IMR-90 (cell line): ENCODE measurements around the gene LONRF3. TPM values are rescaled to one million over a fixed set of nuclear protein-coding genes. Genes with fewer than 3 reads are reported as not detected.

Experiments
- ATAC-seq: fragments of 200-7000 bp; cut with Tn5 transposase; 2 replicates; pipeline ENCODE4 v1.9.1; 2020; ENCODE audit warnings: low read depth, mild to moderate bottlenecking, moderate library complexity
- BruUV-seq: library from RNA; stranded (reverse); fragments of 400-500 nt; replicated peaks from 2 replicates; lab custom pipeline; 2021; lab: Mats Ljungman, UMichigan
- CTCF ChIA-PET: fragments of 300-600 bp; formaldehyde crosslinking; extraction: SDS; loops from one replicate; lab custom pipeline; 2021; ENCODE audit warnings: antibody characterized with exemption; lab: Yijun Ruan, JAX
- POLR2A ChIA-PET: fragments of 300-600 bp; sonication (Branson Sonifier 250); formaldehyde crosslinking; loops from one replicate; lab custom pipeline; 2022; ENCODE audit warnings: antibody characterized with exemption; ENCODE audit not compliant: unreplicated experiment; lab: Charles Lee
- DNase-seq: peaks from one replicate; pipeline ENCODE4 v3.0.0; 2013
- H2AFZ ChIP-seq: replicated peaks from 2 replicates; pipeline ENCODE3; 2013; ENCODE audit warnings: low read length, mild to moderate bottlenecking; ENCODE audit not compliant: poor library complexity
- H2AK5ac ChIP-seq: 2 replicates; pipeline ENCODE4 v1.6.1; 2013; ENCODE audit warnings: low read depth, low read length, inconsistent platforms
- H2AK9ac ChIP-seq: replicated peaks from 2 replicates; pipeline ENCODE3; 2013; ENCODE audit warnings: mild to moderate bottlenecking, low read depth, low read length, moderate library complexity; ENCODE audit not compliant: poor library complexity
- H2BK120ac ChIP-seq: 2 replicates; pipeline ENCODE4 v1.6.1; 2013; ENCODE audit warnings: low read depth, low read length, inconsistent platforms
- H2BK15ac ChIP-seq: 3 replicates; pipeline ENCODE4 v1.6.1; 2013; ENCODE audit warnings: low read depth, low read length, inconsistent platforms
- H2BK20ac ChIP-seq: 2 replicates; pipeline ENCODE4 v1.6.1; 2013; ENCODE audit warnings: low read depth, mild to moderate bottlenecking, inconsistent platforms, low read length, moderate library complexity
- H2BK5ac ChIP-seq: 2 replicates; pipeline ENCODE4 v1.6.1; 2013; ENCODE audit warnings: mild to moderate bottlenecking, low read depth, low read length, inconsistent platforms; ENCODE audit not compliant: poor library complexity, severe bottlenecking
- H3K14ac ChIP-seq: replicated peaks from 2 replicates; pipeline ENCODE4 v1.6.1; 2013; ENCODE audit warnings: low read depth, low read length, inconsistent platforms
- H3K18ac ChIP-seq: 2 replicates; pipeline ENCODE4 v1.6.1; 2013; ENCODE audit warnings: low read depth, low read length, control low read depth
- H3K23ac ChIP-seq: 2 replicates; pipeline ENCODE4 v1.6.1; 2013; ENCODE audit warnings: low read depth, low read length, inconsistent platforms
- H3K27ac ChIP-seq: 2 replicates; pipeline ENCODE4 v1.5.1; 2013; ENCODE audit warnings: mild to moderate bottlenecking, control low read depth, low read length; ENCODE audit not compliant: insufficient read depth
- H3K27me3 ChIP-seq: 2 replicates; pipeline ENCODE4 v1.6.1; 2013; ENCODE audit warnings: low read length; ENCODE audit not compliant: control insufficient read depth, insufficient read depth
- H3K36me3 ChIP-seq: 2 replicates; pipeline ENCODE4 v1.6.1; 2013; ENCODE audit warnings: low read length, mixed read lengths; ENCODE audit not compliant: control insufficient read depth, insufficient read depth
- H3K4ac ChIP-seq: 2 replicates; pipeline ENCODE4 v1.6.1; 2013; ENCODE audit warnings: low read depth, low read length, inconsistent platforms
- H3K4me1 ChIP-seq: 2 replicates; pipeline ENCODE4 v1.6.1; 2013; ENCODE audit warnings: low read length, mixed read lengths; ENCODE audit not compliant: control insufficient read depth, insufficient read depth
- H3K4me2 ChIP-seq: 2 replicates; pipeline ENCODE4 v1.6.1; 2013; ENCODE audit warnings: low read depth, mild to moderate bottlenecking, control low read depth, low read length, moderate library complexity
- H3K4me3 ChIP-seq: 2 replicates; pipeline ENCODE4 v1.5.1; 2013; ENCODE audit warnings: low read depth, mild to moderate bottlenecking, control low read depth, low read length, moderate library complexity; ENCODE audit not compliant: insufficient read depth
- H3K56ac ChIP-seq: 2 replicates; pipeline ENCODE4 v1.6.1; 2013; ENCODE audit warnings: low read length, inconsistent platforms; ENCODE audit not compliant: insufficient read depth; ENCODE audit errors: extremely low read depth
- H3K79me1 ChIP-seq, 2 experiments: 2 replicates each; pipeline ENCODE4 v1.6.1; 2013; ENCODE audit warnings: low read length in 2 of 2, inconsistent platforms in 1 of 2, low read depth in 1 of 2
- H3K9ac ChIP-seq: 2 replicates; pipeline ENCODE4 v1.6.1; 2013; ENCODE audit warnings: low read depth, low read length, control low read depth
- H3K9me1 ChIP-seq: 2 replicates; pipeline ENCODE4 v1.6.1; 2013; ENCODE audit warnings: low read length, inconsistent platforms; ENCODE audit not compliant: insufficient read depth
- H3K9me3 ChIP-seq: 2 replicates; pipeline ENCODE4 v1.6.1; 2013; ENCODE audit warnings: low read length; ENCODE audit not compliant: control insufficient read depth, insufficient read depth
- H4K20me1 ChIP-seq: 2 replicates; pipeline ENCODE4 v1.6.1; 2013; ENCODE audit warnings: low read length, inconsistent platforms; ENCODE audit not compliant: insufficient read depth
- H4K5ac ChIP-seq: 2 replicates; pipeline ENCODE4 v1.6.1; 2013; ENCODE audit warnings: mild to moderate bottlenecking, low read depth, low read length, control low read depth
- H4K8ac ChIP-seq, 2 experiments: 2 replicates each; pipeline ENCODE4 v1.6.1; 2013; ENCODE audit warnings: low read depth in 2 of 2, low read length in 2 of 2, control low read depth in 1 of 2, inconsistent platforms in 1 of 2
- H4K91ac ChIP-seq: 2 replicates; pipeline ENCODE4 v1.6.1; 2013; ENCODE audit warnings: low read depth, low read length, inconsistent platforms; ENCODE audit not compliant: insufficient read depth
- CEBPB ChIP-seq: IDR thresholded peaks from 2 replicates; pipeline ENCODE4 v1.6.1; 2012; ENCODE audit warnings: low read depth, low read length, improper control_type of control experiment
- CHD1 ChIP-seq: IDR thresholded peaks from 2 replicates; pipeline ENCODE4 v1.6.1; 2012; ENCODE audit warnings: low read depth, low read length, improper control_type of control experiment
- FOS ChIP-seq: fragments of 150-350 bp; IDR thresholded peaks from 2 replicates; pipeline ENCODE4 v1.6.1; 2016; ENCODE audit warnings: low read depth, low read length
- MAFK ChIP-seq: IDR thresholded peaks from 2 replicates; pipeline ENCODE4 v1.6.1; 2012; ENCODE audit warnings: low read depth, low read length, improper control_type of control experiment
- MAZ ChIP-seq: IDR thresholded peaks from 2 replicates; pipeline ENCODE4 v1.6.1; 2012; ENCODE audit warnings: low read depth, mild to moderate bottlenecking, low read length, improper control_type of control experiment, moderate library complexity, borderline replicate concordance
- MXI1 ChIP-seq: IDR thresholded peaks from 2 replicates; pipeline ENCODE4 v1.6.1; 2012; ENCODE audit warnings: low read depth, mild to moderate bottlenecking, low read length, moderate library complexity, borderline replicate concordance
- NFE2L2 ChIP-seq: fragments of 150-350 bp; IDR thresholded peaks from 2 replicates; pipeline ENCODE4 v1.6.1; 2016; ENCODE audit warnings: low read depth, mild to moderate bottlenecking, low read length
- POLR2A ChIP-seq: IDR thresholded peaks from 2 replicates; pipeline ENCODE4 v1.6.1; 2012; ENCODE audit warnings: mild to moderate bottlenecking, low read depth, low read length
- RAD21 ChIP-seq: IDR thresholded peaks from 2 replicates; pipeline ENCODE4 v1.6.1; 2012; ENCODE audit warnings: low read length, improper control_type of control experiment
- RCOR1 ChIP-seq: IDR thresholded peaks from 2 replicates; pipeline ENCODE4 v1.6.1; 2012; ENCODE audit warnings: mild to moderate bottlenecking, low read length, improper control_type of control experiment; ENCODE audit not compliant: insufficient replicate concordance
- RFX5 ChIP-seq: IDR thresholded peaks from 2 replicates; pipeline ENCODE4 v1.8.0; 2012; ENCODE audit warnings: low read depth, mild to moderate bottlenecking, low read length, moderate library complexity
- SMC3 ChIP-seq: fragments of 150-350 bp; IDR thresholded peaks from 2 replicates; pipeline ENCODE4 v1.6.1; 2016; ENCODE audit warnings: low read depth, mild to moderate bottlenecking, antibody characterized with exemption, low read length, moderate library complexity
- WGBS, 2 experiments: methylation state at CpG; one replicate each; pipeline versions ENCODE4 v1.1.5 to v1.1.7; 2013; ENCODE audit warnings: missing lambda C conversion rate in 2 of 2; ENCODE audit not compliant: insufficient read length in 1 of 2; ENCODE audit errors: extremely low coverage in 2 of 2; 5-methylcytosine and 5-hydroxymethylcytosine counted together
- dilution Hi-C: fragments of 300-500 bp; cut with HindIII; formaldehyde crosslinking; loops from one replicate; pipeline ENCODE4 v1.14.3; 2018; ENCODE audit warnings: low sequenced_read_pairs; ENCODE audit not compliant: unreplicated experiment
- in situ Hi-C: fragments of 300-500 bp; cut with MboI; formaldehyde crosslinking; loops from 3 replicates; pipeline ENCODE4 v1.14.3; 2019; ENCODE audit warnings: low sequenced_read_pairs, inconsistent platforms, mixed read lengths
- intact Hi-C: fragments of 100-400 bp; cut with micrococcal nuclease; formaldehyde crosslinking; loops from 2 replicates; pipeline ENCODE4 v1.10.0; 2022
- polyA plus RNA-seq, 3 experiments: library from polyadenylated mRNA; depleted of rRNA; stranded (reverse); fragments of >200 nt; gene quantifications; 2 replicates each; pipeline ENCODE4 v1.2.3, GENCODE V29; 2012; ENCODE audit warnings: low replicate concordance in 1 of 3
- total RNA-seq: library from RNA; depleted of rRNA; stranded (reverse); fragments of >200 nt; gene quantifications from 2 replicates; pipeline ENCODE4 v1.2.3, GENCODE V29; 2012
- TF ChIP-seq, protein P1 (sequence below): fragments of 150-350 bp; IDR thresholded peaks from 2 replicates; pipeline ENCODE4 v1.6.1; 2017; ENCODE audit warnings: mild to moderate bottlenecking, antibody characterized with exemption, low read length, low read depth
- TF ChIP-seq, protein P2 (sequence below): conservative IDR thresholded peaks from 2 replicates; pipeline ENCODE4 v1.5.1; 2012; ENCODE audit warnings: mild to moderate bottlenecking, low read depth, low read length, improper control_type of control experiment
- TF ChIP-seq, protein P3 (sequence below): fragments of 150-350 bp; IDR thresholded peaks from 2 replicates; pipeline ENCODE4 v1.6.1; 2016; ENCODE audit warnings: low read depth, mild to moderate bottlenecking, low read length, moderate library complexity, borderline replicate concordance

Gene LONRF3
- total and polyA plus RNA-seq, 2 of the 4 experiments (the other 2 are of a cell fraction), result not detected

DNA sequence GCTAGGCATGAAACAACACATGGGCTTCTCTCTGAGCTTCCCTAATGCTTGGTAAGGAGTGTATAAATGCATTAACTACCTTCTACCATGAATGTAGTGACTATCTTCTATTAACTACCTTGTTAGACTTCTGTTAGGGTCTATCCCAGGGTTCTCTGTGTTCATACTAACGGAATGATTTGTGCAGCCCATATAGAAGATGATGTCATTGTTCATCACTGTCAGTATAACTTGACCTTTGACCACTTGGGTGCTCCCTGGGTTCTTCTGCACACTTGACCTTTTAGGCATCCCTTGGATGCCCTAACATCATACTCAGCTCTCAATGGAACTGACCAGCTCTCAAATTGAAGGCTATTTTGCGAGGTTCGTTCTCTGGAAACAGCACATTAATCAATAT is 67.6 kb downstream of the LONRF3 start:
- intact Hi-C loops (no loop called here), in situ Hi-C loops (no loop called here), dilution Hi-C loops (no loop called here)
- CTCF ChIA-PET, result no interaction called here
- DNase-seq (no peak), ATAC-seq (no peak)
- POLR2A ChIA-PET, result no interaction called here
- Histone ChIP-seq H2BK20ac (no peak overlapping the region), H2BK120ac (no peak overlapping the region), H2AFZ (no peak overlapping the region), H3K9me3 (no peaks in the 10 kb centered on the region), H3K4me2 (no peak overlapping the region), H3K4me3 (no peak overlapping the region), H4K20me1 (no peaks in the 10 kb centered on the region), H2AK9ac (no peak overlapping the region), H3K9ac (no peak overlapping the region), H3K18ac (no peak overlapping the region), H3K4ac (no peak overlapping the region), H2BK5ac (no peak overlapping the region), H3K56ac (no peak overlapping the region), H3K9me1 (peaks cover 3% of the 10 kb centered on the region; the same call in 1 of the 2 replicates), H3K23ac (no peak overlapping the region), H3K27me3 (no peaks in the 10 kb centered on the region), H2AK5ac (no peak overlapping the region), H3K36me3 (no peaks in the 10 kb centered on the region), H4K91ac (no peak overlapping the region), H4K5ac (no peak overlapping the region), H3K79me1 (no peaks in the 10 kb centered on the region), H3K4me1 (peaks cover 3% of the 10 kb centered on the region; the same call in 1 of the 2 replicates), H3K27ac (no peak overlapping the region), H4K8ac (no peak overlapping the region), H2BK15ac (no peak overlapping the region), H3K14ac (no peak overlapping the region)
- 60% methylated on average over 1 of the region's 3 CpGs; no CpG with 5 or more reads in 1 of the 2 experiments for WGBS, 2 experiments
- no TSS peak for BruUV-seq
- TF ChIP-seq MAFK, result no peak
- no peak for TF ChIP-seq POLR2A
- TF ChIP-seq MAZ, result no peak
- no peak for TF ChIP-seq RFX5
- TF ChIP-seq, protein P1, sequence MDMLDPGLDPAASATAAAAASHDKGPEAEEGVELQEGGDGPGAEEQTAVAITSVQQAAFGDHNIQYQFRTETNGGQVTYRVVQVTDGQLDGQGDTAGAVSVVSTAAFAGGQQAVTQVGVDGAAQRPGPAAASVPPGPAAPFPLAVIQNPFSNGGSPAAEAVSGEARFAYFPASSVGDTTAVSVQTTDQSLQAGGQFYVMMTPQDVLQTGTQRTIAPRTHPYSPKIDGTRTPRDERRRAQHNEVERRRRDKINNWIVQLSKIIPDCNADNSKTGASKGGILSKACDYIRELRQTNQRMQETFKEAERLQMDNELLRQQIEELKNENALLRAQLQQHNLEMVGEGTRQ, result no peak
- TF ChIP-seq MXI1, result no peak
- no peak for TF ChIP-seq RCOR1
- TF ChIP-seq RAD21, result no peak
- no peak for TF ChIP-seq CHD1
- no peak for TF ChIP-seq CEBPB
- TF ChIP-seq, protein P2, sequence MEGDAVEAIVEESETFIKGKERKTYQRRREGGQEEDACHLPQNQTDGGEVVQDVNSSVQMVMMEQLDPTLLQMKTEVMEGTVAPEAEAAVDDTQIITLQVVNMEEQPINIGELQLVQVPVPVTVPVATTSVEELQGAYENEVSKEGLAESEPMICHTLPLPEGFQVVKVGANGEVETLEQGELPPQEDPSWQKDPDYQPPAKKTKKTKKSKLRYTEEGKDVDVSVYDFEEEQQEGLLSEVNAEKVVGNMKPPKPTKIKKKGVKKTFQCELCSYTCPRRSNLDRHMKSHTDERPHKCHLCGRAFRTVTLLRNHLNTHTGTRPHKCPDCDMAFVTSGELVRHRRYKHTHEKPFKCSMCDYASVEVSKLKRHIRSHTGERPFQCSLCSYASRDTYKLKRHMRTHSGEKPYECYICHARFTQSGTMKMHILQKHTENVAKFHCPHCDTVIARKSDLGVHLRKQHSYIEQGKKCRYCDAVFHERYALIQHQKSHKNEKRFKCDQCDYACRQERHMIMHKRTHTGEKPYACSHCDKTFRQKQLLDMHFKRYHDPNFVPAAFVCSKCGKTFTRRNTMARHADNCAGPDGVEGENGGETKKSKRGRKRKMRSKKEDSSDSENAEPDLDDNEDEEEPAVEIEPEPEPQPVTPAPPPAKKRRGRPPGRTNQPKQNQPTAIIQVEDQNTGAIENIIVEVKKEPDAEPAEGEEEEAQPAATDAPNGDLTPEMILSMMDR, result no peak
- TF ChIP-seq, protein P3, sequence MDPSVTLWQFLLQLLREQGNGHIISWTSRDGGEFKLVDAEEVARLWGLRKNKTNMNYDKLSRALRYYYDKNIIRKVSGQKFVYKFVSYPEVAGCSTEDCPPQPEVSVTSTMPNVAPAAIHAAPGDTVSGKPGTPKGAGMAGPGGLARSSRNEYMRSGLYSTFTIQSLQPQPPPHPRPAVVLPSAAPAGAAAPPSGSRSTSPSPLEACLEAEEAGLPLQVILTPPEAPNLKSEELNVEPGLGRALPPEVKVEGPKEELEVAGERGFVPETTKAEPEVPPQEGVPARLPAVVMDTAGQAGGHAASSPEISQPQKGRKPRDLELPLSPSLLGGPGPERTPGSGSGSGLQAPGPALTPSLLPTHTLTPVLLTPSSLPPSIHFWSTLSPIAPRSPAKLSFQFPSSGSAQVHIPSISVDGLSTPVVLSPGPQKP, result no peak
- TF ChIP-seq SMC3, result no peak
- TF ChIP-seq NFE2L2, result no peak
- no peak for TF ChIP-seq FOS
